ENCODE measurements around the gene KDM3A. TPM values are rescaled to one million over a fixed set of nuclear protein-coding genes. Genes with fewer than 3 reads are reported as not detected.

KDM3A gene
- total RNA-seq, 1 experiment from 2014 or later = 34.2 TPM

DNA sequence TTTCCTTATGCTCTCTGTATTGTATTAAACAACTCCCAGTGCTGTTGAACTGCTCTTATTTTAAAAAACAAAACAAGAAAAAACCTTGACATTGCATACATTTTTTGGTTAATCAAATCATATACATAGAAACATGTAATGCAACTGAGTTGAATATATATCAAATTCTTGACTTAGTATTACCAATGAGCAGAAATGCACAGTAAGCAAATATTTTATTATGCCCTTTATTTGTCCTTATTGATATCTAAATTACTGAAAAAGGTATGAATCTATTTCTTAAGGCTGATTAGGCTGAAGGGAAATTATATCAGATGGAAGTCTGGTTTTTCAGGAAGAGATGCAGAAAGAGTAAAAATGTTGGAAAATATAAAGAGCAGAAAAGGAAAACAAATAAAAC is 6.9 kb upstream of the KDM3A start (continued):
- TF ChIP-seq JAZF1 (CRISPR knock-in tag; IDR thresholded peaks at IDR 0.05) (no peak), CBFB (CRISPR knock-in tag; IDR thresholded peaks at IDR 0.05; ENCODE audit: low read depth) (no peak)
- TF ChIP-seq, protein P1, sequence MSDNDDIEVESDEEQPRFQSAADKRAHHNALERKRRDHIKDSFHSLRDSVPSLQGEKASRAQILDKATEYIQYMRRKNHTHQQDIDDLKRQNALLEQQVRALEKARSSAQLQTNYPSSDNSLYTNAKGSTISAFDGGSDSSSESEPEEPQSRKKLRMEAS (CRISPR knock-in tag; IDR thresholded peaks at IDR 0.05) = no peak
- TF ChIP-seq, protein P2, sequence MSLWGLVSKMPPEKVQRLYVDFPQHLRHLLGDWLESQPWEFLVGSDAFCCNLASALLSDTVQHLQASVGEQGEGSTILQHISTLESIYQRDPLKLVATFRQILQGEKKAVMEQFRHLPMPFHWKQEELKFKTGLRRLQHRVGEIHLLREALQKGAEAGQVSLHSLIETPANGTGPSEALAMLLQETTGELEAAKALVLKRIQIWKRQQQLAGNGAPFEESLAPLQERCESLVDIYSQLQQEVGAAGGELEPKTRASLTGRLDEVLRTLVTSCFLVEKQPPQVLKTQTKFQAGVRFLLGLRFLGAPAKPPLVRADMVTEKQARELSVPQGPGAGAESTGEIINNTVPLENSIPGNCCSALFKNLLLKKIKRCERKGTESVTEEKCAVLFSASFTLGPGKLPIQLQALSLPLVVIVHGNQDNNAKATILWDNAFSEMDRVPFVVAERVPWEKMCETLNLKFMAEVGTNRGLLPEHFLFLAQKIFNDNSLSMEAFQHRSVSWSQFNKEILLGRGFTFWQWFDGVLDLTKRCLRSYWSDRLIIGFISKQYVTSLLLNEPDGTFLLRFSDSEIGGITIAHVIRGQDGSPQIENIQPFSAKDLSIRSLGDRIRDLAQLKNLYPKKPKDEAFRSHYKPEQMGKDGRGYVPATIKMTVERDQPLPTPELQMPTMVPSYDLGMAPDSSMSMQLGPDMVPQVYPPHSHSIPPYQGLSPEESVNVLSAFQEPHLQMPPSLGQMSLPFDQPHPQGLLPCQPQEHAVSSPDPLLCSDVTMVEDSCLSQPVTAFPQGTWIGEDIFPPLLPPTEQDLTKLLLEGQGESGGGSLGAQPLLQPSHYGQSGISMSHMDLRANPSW (CRISPR knock-in tag; conservative IDR thresholded peaks at IDR 0.05; ENCODE audit: low read depth) = no peak
- TF ChIP-seq, protein P3, sequence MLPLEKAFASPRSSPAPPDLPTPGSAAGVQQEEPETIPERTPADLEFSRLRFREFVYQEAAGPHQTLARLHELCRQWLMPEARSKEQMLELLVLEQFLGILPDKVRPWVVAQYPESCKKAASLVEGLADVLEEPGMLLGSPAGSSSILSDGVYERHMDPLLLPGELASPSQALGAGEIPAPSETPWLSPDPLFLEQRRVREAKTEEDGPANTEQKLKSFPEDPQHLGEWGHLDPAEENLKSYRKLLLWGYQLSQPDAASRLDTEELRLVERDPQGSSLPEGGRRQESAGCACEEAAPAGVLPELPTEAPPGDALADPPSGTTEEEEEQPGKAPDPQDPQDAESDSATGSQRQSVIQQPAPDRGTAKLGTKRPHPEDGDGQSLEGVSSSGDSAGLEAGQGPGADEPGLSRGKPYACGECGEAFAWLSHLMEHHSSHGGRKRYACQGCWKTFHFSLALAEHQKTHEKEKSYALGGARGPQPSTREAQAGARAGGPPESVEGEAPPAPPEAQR (CRISPR knock-in tag; IDR thresholded peaks at IDR 0.05) = no peak
- TF ChIP-seq, protein P4, sequence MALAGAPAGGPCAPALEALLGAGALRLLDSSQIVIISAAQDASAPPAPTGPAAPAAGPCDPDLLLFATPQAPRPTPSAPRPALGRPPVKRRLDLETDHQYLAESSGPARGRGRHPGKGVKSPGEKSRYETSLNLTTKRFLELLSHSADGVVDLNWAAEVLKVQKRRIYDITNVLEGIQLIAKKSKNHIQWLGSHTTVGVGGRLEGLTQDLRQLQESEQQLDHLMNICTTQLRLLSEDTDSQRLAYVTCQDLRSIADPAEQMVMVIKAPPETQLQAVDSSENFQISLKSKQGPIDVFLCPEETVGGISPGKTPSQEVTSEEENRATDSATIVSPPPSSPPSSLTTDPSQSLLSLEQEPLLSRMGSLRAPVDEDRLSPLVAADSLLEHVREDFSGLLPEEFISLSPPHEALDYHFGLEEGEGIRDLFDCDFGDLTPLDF (CRISPR knock-in tag; IDR thresholded peaks at IDR 0.05) = no peak
- TF ChIP-seq, protein P5, sequence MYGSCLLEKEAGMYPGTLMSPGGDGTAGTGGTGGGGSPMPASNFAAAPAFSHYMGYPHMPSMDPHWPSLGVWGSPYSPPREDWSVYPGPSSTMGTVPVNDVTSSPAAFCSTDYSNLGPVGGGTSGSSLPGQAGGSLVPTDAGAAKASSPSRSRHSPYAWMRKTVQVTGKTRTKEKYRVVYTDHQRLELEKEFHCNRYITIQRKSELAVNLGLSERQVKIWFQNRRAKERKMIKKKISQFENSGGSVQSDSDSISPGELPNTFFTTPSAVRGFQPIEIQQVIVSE (CRISPR knock-in tag; IDR thresholded peaks at IDR 0.05; ENCODE audit: borderline replicate concordance) = no peak

DNA sequence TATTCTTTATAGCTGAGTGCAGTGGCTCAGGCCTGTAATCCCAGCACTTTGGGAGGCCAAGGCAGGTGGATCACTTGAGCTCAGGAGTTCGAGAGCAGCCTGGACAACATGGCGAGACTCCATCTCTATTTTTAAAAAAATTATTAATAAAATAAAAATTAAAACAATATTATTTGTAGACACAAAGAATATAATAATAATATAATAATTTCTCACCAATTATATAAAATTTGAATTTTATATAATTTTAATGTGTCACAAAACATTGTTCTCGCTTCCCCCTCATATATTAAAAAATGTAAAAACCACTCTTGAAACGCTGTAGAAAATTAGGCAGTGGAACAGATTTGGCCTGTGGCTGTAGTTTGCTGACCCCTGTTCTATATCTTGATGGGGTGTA is 5.6 kb upstream of the KDM3A start:
- peaks cover 46% of the 10 kb centered on the region for H3K9me3 Mint-ChIP-seq
- H3K4me3 Mint-ChIP-seq = no peak overlapping the region
- ChIA-PET CTCF (no interaction called here), POLR2A (no interaction called here)
- DNase-seq (ENCODE audit: low spot score) (no peak), ATAC-seq (no peak)
- H3K36me3 Mint-ChIP-seq = peaks cover 35% of the 10 kb centered on the region
- no peaks in the 10 kb centered on the region for H3K4me1 Mint-ChIP-seq
- H3K27ac Mint-ChIP-seq = no peak overlapping the region
- H3K27me3 Mint-ChIP-seq (ENCODE audit: low read depth) = peaks cover 53% of the 10 kb centered on the region
- TF ChIP-seq CBFB (CRISPR knock-in tag; IDR thresholded peaks at IDR 0.05; ENCODE audit: low read depth) = no peak
- TF ChIP-seq HMGA2 (CRISPR knock-in tag; IDR thresholded peaks at IDR 0.05) = peak; percentile 93

DNA sequence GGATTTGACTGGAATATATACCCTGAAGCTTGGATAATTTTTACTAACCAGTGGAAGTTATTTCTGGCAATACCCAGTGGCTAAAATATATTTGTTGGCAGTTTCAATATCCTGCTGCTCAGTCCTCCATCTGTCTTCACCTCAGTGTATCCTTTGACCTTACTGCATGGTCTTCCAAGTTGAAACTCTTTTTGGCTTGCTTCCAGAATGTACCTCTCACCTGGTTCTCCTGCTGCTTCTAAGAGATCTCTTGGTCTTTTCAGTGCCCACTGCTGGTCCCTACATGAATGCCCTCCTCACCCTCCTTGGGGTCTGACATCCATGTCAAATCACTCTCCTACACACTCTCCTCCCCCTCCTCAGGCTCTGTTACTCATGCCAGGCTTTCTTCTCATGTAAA is 4.8 kb upstream of the KDM3A start:
- Mint-ChIP-seq H3K9me3 (peaks cover 45% of the 10 kb centered on the region), H3K4me3 (no peak overlapping the region), H3K36me3 (peaks cover 37% of the 10 kb centered on the region), H3K27ac (no peak overlapping the region), H3K4me1 (no peaks in the 10 kb centered on the region), H3K27me3 (ENCODE audit: low read depth) (peaks cover 50% of the 10 kb centered on the region)
- DNase-seq (ENCODE audit: low spot score) (no peak), ATAC-seq (no peak)
- ChIA-PET CTCF (no interaction called here), POLR2A (no interaction called here)
- TF ChIP-seq, protein P6, sequence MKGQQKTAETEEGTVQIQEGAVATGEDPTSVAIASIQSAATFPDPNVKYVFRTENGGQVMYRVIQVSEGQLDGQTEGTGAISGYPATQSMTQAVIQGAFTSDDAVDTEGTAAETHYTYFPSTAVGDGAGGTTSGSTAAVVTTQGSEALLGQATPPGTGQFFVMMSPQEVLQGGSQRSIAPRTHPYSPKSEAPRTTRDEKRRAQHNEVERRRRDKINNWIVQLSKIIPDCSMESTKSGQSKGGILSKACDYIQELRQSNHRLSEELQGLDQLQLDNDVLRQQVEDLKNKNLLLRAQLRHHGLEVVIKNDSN (CRISPR knock-in tag; IDR thresholded peaks at IDR 0.05) = no peak
- TF ChIP-seq NR3C1 (CRISPR knock-in tag; conservative IDR thresholded peaks at IDR 0.05; ENCODE audit: low read depth) (no peak), ZNF423 (CRISPR knock-in tag; IDR thresholded peaks at IDR 0.05) (no peak), ZNF396 (CRISPR knock-in tag; IDR thresholded peaks at IDR 0.05; ENCODE audit: borderline replicate concordance) (no peak), JAZF1 (CRISPR knock-in tag; IDR thresholded peaks at IDR 0.05) (no peak)
- TF ChIP-seq, protein P7, sequence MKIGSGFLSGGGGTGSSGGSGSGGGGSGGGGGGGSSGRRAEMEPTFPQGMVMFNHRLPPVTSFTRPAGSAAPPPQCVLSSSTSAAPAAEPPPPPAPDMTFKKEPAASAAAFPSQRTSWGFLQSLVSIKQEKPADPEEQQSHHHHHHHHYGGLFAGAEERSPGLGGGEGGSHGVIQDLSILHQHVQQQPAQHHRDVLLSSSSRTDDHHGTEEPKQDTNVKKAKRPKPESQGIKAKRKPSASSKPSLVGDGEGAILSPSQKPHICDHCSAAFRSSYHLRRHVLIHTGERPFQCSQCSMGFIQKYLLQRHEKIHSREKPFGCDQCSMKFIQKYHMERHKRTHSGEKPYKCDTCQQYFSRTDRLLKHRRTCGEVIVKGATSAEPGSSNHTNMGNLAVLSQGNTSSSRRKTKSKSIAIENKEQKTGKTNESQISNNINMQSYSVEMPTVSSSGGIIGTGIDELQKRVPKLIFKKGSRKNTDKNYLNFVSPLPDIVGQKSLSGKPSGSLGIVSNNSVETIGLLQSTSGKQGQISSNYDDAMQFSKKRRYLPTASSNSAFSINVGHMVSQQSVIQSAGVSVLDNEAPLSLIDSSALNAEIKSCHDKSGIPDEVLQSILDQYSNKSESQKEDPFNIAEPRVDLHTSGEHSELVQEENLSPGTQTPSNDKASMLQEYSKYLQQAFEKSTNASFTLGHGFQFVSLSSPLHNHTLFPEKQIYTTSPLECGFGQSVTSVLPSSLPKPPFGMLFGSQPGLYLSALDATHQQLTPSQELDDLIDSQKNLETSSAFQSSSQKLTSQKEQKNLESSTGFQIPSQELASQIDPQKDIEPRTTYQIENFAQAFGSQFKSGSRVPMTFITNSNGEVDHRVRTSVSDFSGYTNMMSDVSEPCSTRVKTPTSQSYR (CRISPR knock-in tag; IDR thresholded peaks at IDR 0.05) = no peak
- TF ChIP-seq, protein P8, sequence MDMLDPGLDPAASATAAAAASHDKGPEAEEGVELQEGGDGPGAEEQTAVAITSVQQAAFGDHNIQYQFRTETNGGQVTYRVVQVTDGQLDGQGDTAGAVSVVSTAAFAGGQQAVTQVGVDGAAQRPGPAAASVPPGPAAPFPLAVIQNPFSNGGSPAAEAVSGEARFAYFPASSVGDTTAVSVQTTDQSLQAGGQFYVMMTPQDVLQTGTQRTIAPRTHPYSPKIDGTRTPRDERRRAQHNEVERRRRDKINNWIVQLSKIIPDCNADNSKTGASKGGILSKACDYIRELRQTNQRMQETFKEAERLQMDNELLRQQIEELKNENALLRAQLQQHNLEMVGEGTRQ (CRISPR knock-in tag; IDR thresholded peaks at IDR 0.05) = no peak
- TF ChIP-seq, protein P9, sequence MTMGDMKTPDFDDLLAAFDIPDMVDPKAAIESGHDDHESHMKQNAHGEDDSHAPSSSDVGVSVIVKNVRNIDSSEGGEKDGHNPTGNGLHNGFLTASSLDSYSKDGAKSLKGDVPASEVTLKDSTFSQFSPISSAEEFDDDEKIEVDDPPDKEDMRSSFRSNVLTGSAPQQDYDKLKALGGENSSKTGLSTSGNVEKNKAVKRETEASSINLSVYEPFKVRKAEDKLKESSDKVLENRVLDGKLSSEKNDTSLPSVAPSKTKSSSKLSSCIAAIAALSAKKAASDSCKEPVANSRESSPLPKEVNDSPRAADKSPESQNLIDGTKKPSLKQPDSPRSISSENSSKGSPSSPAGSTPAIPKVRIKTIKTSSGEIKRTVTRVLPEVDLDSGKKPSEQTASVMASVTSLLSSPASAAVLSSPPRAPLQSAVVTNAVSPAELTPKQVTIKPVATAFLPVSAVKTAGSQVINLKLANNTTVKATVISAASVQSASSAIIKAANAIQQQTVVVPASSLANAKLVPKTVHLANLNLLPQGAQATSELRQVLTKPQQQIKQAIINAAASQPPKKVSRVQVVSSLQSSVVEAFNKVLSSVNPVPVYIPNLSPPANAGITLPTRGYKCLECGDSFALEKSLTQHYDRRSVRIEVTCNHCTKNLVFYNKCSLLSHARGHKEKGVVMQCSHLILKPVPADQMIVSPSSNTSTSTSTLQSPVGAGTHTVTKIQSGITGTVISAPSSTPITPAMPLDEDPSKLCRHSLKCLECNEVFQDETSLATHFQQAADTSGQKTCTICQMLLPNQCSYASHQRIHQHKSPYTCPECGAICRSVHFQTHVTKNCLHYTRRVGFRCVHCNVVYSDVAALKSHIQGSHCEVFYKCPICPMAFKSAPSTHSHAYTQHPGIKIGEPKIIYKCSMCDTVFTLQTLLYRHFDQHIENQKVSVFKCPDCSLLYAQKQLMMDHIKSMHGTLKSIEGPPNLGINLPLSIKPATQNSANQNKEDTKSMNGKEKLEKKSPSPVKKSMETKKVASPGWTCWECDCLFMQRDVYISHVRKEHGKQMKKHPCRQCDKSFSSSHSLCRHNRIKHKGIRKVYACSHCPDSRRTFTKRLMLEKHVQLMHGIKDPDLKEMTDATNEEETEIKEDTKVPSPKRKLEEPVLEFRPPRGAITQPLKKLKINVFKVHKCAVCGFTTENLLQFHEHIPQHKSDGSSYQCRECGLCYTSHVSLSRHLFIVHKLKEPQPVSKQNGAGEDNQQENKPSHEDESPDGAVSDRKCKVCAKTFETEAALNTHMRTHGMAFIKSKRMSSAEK (CRISPR knock-in tag; IDR thresholded peaks at IDR 0.05; ENCODE audit: borderline replicate concordance) = no peak
- TF ChIP-seq, protein P10, sequence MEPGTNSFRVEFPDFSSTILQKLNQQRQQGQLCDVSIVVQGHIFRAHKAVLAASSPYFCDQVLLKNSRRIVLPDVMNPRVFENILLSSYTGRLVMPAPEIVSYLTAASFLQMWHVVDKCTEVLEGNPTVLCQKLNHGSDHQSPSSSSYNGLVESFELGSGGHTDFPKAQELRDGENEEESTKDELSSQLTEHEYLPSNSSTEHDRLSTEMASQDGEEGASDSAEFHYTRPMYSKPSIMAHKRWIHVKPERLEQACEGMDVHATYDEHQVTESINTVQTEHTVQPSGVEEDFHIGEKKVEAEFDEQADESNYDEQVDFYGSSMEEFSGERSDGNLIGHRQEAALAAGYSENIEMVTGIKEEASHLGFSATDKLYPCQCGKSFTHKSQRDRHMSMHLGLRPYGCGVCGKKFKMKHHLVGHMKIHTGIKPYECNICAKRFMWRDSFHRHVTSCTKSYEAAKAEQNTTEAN (CRISPR knock-in tag; IDR thresholded peaks at IDR 0.05) = no peak

Measured in WTC11 (cell line).